ENCODE data around the gene MTFP1.

- TF ChIP-seq POLR2A (IDR thresholded peaks at IDR 0.05; ENCODE audit: low read depth, low read length) (no peak), TAF1 (IDR thresholded peaks at IDR 0.05; ENCODE audit: low read depth, low read length) (no peak), POLR2AphosphoS5 (IDR thresholded peaks at IDR 0.05; ENCODE audit: low read depth, low read length) (no peak), SPI1 (IDR thresholded peaks at IDR 0.05; ENCODE audit: low read depth, low read length) (no peak), PAX5 (IDR thresholded peaks at IDR 0.05; ENCODE audit: insufficient read depth, low read length, severe bottlenecking) (no peak)
Measured at GRCh38 chr22:30445438-30446145, 20.0 kb downstream of the MTFP1 start.
